Activated T-helper 2 cell treated with anti-CD3 and anti-CD28 coated beads, Interferon-gamma antibody, Interleukin-2, Interleukin-4, amounts not matched to agents 10 μg/mL and 5 μg/mL and 100 μg/mL, durations not matched to agents 14 hours and 24 hours and 36 hours (primary cell): Measurements from ENCODE around the gene USP25. TPM values are rescaled to one million over a fixed set of nuclear protein-coding genes. Genes with fewer than 3 reads are reported as not detected.

Experiments used
- DNase-seq: peaks from one replicate; pipeline ENCODE4 v3.0.0; 2021; ENCODE audit warnings: low spot score
- H3K27ac Mint-ChIP-seq: one replicate; pipeline ENCODE4 v1.8.0; 2021; ENCODE audit warnings: mixed read lengths
- H3K27me3 Mint-ChIP-seq: one replicate; pipeline ENCODE4 v1.8.0; 2021; ENCODE audit warnings: low read depth, mixed read lengths
- H3K36me3 Mint-ChIP-seq: one replicate; pipeline ENCODE4 v1.8.0; 2021; ENCODE audit warnings: low read depth, mixed read lengths
- H3K4me1 Mint-ChIP-seq: one replicate; pipeline ENCODE4 v1.8.0; 2021; ENCODE audit warnings: low read depth, mixed read lengths
- H3K4me3 Mint-ChIP-seq: one replicate; pipeline ENCODE4 v1.8.0; 2021; ENCODE audit warnings: low read depth, mild to moderate bottlenecking, moderate library complexity, mixed read lengths
- H3K9me3 Mint-ChIP-seq: one replicate; pipeline ENCODE4 v1.8.0; 2021; ENCODE audit warnings: mixed read lengths
- intact Hi-C: fragments of 100-400 bp; cut with micrococcal nuclease; formaldehyde crosslinking; loops from one replicate; pipeline ENCODE4 v1.15.1; 2023
- total RNA-seq: library from RNA; stranded (reverse); gene quantifications from 2 replicates; pipeline ENCODE4 v1.2.3, GENCODE V29; 2022

The USP25 gene
- total RNA-seq, 1 donor from 2014 or later: 21.7 TPM

- Mint-ChIP-seq H3K36me3 (peaks cover 9% of the 10 kb centered on the region), H3K4me1 (peaks cover 5% of the 10 kb centered on the region), H3K4me3 (no peak overlapping the region), H3K27me3 (no peaks in the 10 kb centered on the region), H3K9me3 (no peaks in the 10 kb centered on the region), H3K27ac (no peak overlapping the region)
- DNase-seq: no peak
- intact Hi-C loops: no loop called here
Measured at GRCh38 chr21:15860541-15860940, 130.8 kb downstream of the USP25 start.

DNA sequence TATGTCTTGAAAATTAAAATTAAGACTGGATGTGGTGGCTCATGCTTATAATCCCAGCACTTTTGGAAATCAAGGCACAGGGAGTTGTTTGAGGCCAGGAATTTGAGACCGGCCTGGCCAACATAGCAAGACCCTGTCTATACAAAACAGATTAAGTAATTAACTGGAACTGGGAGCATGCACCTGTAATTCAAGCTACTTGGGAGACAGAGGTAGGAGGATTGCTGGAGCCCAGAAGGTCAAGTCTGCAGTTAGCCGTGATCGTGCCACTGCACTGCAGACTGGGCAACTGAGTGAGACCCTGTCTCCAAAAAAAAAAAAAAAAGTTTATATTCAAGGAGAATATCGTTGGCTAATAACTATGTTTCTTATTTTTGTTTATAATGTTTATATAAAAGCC is 139.2 kb downstream of the USP25 start:
- no peak overlapping the region for H3K4me3 Mint-ChIP-seq
- H3K27ac Mint-ChIP-seq: no peak overlapping the region
- H3K4me1 Mint-ChIP-seq: no peaks in the 10 kb centered on the region
- DNase-seq: no peak
- no peaks in the 10 kb centered on the region for H3K9me3 Mint-ChIP-seq
- intact Hi-C loops: no loop called here
- H3K36me3 Mint-ChIP-seq: peaks cover 31% of the 10 kb centered on the region
- H3K27me3 Mint-ChIP-seq: no peaks in the 10 kb centered on the region

- Mint-ChIP-seq H3K4me3 (no peak overlapping the region), H3K9me3 (no peaks in the 10 kb centered on the region), H3K27me3 (no peaks in the 10 kb centered on the region), H3K4me1 (no peaks in the 10 kb centered on the region), H3K27ac (no peak overlapping the region), H3K36me3 (peaks cover 40% of the 10 kb centered on the region)
- DNase-seq: no peak
- intact Hi-C loops: no loop called here
Measured at GRCh38 chr21:15870819-15871218, 141.0 kb downstream of the USP25 start.

- Mint-ChIP-seq H3K27me3 (no peaks in the 10 kb centered on the region), H3K4me3 (no peak overlapping the region), H3K27ac (no peak overlapping the region), H3K36me3 (peaks cover 44% of the 10 kb centered on the region), H3K4me1 (no peaks in the 10 kb centered on the region), H3K9me3 (no peaks in the 10 kb centered on the region)
- intact Hi-C loops: no loop called here
- no peak for DNase-seq
Measured at GRCh38 chr21:15872236-15872635, 142.5 kb downstream of the USP25 start.

DNA sequence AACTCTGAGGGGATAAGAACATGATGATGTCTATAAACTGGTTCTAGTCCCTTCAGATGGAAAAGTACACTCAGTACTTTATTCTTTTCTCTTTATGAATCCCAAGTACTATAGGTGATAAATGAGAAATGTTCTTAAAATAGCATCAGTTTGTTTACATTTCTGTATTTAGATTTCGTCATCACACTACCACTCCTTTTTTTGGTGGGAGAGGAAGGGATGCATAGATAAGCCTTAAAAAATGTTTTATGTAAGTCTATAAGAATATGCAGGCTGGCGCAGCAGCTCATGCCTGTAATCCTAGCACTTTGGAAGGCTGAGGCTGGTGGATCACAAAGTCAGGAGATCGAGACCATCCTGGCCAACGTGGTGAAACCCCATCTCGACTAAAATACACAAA is 144.8 kb downstream of the USP25 start:
- H3K36me3 Mint-ChIP-seq: peaks cover 45% of the 10 kb centered on the region
- no peaks in the 10 kb centered on the region for H3K9me3 Mint-ChIP-seq
- intact Hi-C loops: no loop called here
- no peaks in the 10 kb centered on the region for H3K27me3 Mint-ChIP-seq
- no peak overlapping the region for H3K4me3 Mint-ChIP-seq
- no peak for DNase-seq
- H3K27ac Mint-ChIP-seq: no peak overlapping the region
- no peaks in the 10 kb centered on the region for H3K4me1 Mint-ChIP-seq

DNA sequence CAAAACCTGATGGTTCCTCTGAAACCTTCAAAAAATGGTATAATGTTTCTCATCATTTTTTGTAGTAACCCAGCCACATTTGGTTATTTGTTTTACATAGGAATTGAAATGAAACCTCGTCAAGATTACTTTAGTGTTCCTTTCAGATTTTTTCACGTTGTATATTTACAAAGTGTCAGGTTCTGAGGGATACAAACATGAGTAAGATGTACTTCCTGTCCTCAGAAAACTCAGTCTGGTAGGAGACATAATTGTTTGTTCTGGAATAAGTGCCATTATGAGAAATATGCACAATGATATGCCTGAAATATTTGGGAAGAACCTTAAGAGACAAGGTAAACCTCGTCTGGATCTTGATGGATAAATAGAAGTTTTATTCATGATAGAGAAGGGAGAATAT is 145.5 kb downstream of the USP25 start:
- no peaks in the 10 kb centered on the region for H3K9me3 Mint-ChIP-seq
- intact Hi-C loops: no loop called here
- H3K27me3 Mint-ChIP-seq: no peaks in the 10 kb centered on the region
- DNase-seq: no peak
- no peak overlapping the region for H3K27ac Mint-ChIP-seq
- peaks cover 47% of the 10 kb centered on the region for H3K36me3 Mint-ChIP-seq
- no peak overlapping the region for H3K4me3 Mint-ChIP-seq
- H3K4me1 Mint-ChIP-seq: no peaks in the 10 kb centered on the region

DNA sequence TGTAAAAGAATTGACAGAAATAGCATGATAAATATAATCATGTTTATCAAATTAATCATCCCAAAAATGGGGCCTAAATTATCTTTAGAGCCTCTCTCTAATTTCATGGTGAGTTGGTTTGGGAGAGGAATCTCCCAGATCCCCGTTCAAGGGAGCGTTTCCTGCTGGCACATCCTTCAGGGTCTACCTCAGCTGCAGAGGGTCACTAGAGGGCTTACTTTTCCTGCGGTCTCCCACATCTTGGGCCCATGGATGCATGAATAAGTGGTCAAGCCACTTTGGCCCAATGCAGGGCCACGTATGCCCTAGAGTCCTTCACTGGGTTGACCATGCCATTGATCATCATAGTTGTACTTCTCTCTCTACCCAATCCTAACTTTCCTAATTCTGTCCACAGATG is 164.1 kb downstream of the USP25 start:
- Mint-ChIP-seq H3K4me1 (no peaks in the 10 kb centered on the region), H3K9me3 (no peaks in the 10 kb centered on the region), H3K27me3 (no peaks in the 10 kb centered on the region), H3K36me3 (no peaks in the 10 kb centered on the region), H3K27ac (no peak overlapping the region), H3K4me3 (no peak overlapping the region)
- DNase-seq: no peak
- intact Hi-C loops: no loop called here

- no peak for DNase-seq
- no peaks in the 10 kb centered on the region for H3K4me1 Mint-ChIP-seq
- no peaks in the 10 kb centered on the region for H3K27me3 Mint-ChIP-seq
- intact Hi-C loops: no loop called here
- H3K4me3 Mint-ChIP-seq: no peak overlapping the region
- no peak overlapping the region for H3K27ac Mint-ChIP-seq
- no peaks in the 10 kb centered on the region for H3K36me3 Mint-ChIP-seq
- H3K9me3 Mint-ChIP-seq: no peaks in the 10 kb centered on the region
Measured at GRCh38 chr21:15894596-15894995, 164.8 kb downstream of the USP25 start.

DNA sequence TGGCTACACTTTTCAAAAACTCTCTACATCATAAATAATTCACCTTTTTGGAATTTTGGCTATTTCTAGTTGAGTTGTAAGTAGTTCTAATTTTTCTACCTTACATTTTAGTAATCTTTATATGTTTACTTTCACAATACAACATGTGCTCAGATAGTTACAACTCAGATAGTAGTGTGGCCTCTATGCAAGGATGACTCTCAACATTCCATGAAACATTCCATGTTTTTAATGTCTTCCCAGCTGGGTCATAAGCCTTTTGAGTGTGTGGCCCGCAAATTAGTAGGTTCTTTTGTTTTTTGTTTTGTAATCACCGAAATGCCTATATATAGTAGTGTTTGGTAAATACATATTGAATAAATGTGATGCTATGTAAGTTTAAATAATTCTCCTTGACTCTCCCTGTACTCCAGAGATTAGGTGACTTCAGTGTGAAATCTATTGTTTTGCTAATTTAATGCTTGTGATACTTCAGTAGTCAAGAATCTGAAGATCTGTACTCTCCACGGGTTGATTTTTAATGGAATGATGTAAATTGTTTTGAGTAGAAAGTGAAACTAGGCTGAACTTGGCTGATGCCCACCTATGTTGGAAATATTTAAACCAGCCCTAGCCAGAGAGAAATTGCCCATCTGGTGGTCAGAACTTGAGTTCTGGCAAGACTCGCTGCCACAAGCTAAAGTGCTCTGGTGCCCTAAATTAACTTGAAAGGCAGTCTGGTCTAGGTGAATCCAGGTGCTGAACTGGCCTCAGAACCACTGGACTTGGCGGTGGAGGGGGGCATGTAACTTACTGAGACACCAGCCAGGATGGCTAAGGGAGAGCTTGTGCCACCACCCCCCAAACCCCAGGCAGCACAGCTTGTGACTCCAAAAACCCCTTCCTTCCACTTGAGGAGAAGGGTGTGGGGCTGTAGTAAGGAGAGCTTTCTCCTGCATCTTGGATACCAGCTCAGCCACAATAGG is 165.6 kb downstream of the USP25 start:
- no peak overlapping the region for H3K4me3 Mint-ChIP-seq
- H3K9me3 Mint-ChIP-seq: no peaks in the 10 kb centered on the region
- H3K4me1 Mint-ChIP-seq: no peaks in the 10 kb centered on the region
- intact Hi-C loops: no loop called here
- no peaks in the 10 kb centered on the region for H3K36me3 Mint-ChIP-seq
- no peak for DNase-seq
- H3K27ac Mint-ChIP-seq: no peak overlapping the region
- no peaks in the 10 kb centered on the region for H3K27me3 Mint-ChIP-seq

DNA sequence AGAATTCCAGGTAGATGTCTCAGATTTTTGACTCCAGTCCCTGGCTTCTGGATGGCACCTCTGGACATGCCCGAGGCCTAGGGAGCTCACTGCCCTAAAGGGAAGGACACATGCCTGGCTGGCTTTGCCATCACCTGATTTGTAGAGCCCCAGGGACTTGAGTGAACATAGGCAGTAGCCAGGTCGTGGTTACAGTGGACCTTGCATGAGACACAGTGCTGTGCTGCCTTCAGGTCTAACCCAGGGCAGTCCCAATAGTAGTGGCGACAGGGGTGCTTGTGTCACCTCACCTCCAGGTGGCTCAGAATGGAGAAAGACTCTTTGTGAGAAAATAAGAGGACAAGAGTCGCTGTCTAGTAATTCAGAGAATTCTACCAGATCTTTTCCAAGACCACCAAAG is 166.7 kb downstream of the USP25 start:
- no peaks in the 10 kb centered on the region for H3K27me3 Mint-ChIP-seq
- intact Hi-C loops: no loop called here
- H3K36me3 Mint-ChIP-seq: no peaks in the 10 kb centered on the region
- H3K9me3 Mint-ChIP-seq: peaks cover 3% of the 10 kb centered on the region
- DNase-seq: no peak
- H3K4me1 Mint-ChIP-seq: no peaks in the 10 kb centered on the region
- H3K4me3 Mint-ChIP-seq: no peak overlapping the region
- no peak overlapping the region for H3K27ac Mint-ChIP-seq

- Mint-ChIP-seq H3K36me3 (no peaks in the 10 kb centered on the region), H3K9me3 (peaks cover 4% of the 10 kb centered on the region), H3K4me1 (no peaks in the 10 kb centered on the region), H3K27ac (no peak overlapping the region), H3K4me3 (no peak overlapping the region), H3K27me3 (no peaks in the 10 kb centered on the region)
- intact Hi-C loops: no loop called here
- DNase-seq: no peak
Measured at GRCh38 chr21:15904389-15904788, 174.6 kb downstream of the USP25 start.

- Mint-ChIP-seq H3K9me3 (peaks cover 12% of the 10 kb centered on the region), H3K36me3 (no peaks in the 10 kb centered on the region), H3K4me3 (no peak overlapping the region), H3K27ac (no peak overlapping the region), H3K4me1 (no peaks in the 10 kb centered on the region), H3K27me3 (no peaks in the 10 kb centered on the region)
- no peak for DNase-seq
- intact Hi-C loops: no loop called here
Measured at GRCh38 chr21:15908187-15908586, 178.4 kb downstream of the USP25 start.

DNA sequence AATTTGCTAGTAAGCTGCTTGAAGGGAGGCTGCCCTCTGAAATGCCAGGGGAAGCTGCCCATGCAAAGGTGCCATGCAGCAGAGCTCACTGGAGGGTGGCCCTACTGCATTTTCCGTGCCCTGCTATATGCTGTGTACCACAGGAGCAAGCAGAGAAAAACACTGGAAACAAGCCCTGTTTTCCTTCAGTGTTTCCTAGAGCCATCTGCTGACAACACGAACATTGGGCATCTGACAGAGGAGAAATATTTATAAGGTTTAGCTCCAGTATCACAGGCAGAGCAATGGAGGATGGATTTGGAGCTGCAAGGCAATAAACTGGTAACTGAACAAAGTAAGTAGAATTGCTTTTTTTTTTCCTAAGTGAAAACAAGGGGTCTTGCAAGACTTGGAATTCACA is 198.4 kb downstream of the USP25 start:
- Mint-ChIP-seq H3K36me3 (no peaks in the 10 kb centered on the region), H3K9me3 (no peaks in the 10 kb centered on the region), H3K4me3 (no peak overlapping the region), H3K27me3 (no peaks in the 10 kb centered on the region), H3K4me1 (no peaks in the 10 kb centered on the region), H3K27ac (no peak overlapping the region)
- DNase-seq: no peak
- intact Hi-C loops: no loop called here
